ENCODE measurements around the gene MAGT1.

DNA sequence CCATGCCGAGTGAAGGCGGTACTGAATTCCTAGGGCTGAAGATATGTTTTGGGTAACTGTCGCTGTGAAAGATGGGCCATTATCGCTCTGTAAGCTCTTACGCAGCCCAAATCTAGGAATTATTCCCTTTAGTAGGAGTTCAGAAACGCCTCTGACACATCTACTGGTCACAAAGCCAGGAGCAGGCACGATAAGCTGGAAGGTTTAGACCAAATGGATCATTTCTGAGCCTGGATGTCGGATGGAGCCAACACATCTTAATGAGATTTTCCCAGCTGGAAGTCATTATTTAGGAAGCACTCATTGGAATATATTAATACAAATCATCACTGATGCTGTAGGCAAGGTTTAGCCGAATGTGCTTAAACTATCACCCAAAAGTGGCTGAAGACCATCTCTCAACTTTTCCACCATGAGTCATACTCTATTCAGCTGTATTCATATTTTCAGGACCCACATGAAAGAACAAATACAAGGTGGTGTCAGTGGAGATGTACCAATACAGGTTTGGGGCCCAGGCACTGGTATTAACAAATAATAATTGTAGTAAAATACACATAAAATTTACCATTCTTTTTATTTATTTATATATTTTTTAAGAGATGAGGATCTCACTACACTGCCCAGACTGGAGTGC, 75.0 kb downstream of the MAGT1 start:
- TF ChIP-seq GATA2 (IDR thresholded peaks at IDR 0.05; ENCODE audit: low read depth, low read length) (no peak), GATA3 (IDR thresholded peaks at IDR 0.05; ENCODE audit: low read depth, low read length) (no peak)

Data from SH-SY5Y (cell line).